Activated naive CD4-positive, alpha-beta T cell (primary cell): ENCODE results near the gene ATP6V1F.

Source experiments
- DNase-seq, 4 experiments: peaks; one replicate each; lab custom pipeline; 2025; lab: John Stamatoyannopoulos, UW

Gene ATP6V1F

GRCh38 chr7:128862571-128863432 lies at the start of gene ATP6V1F:
TSS of gene ATP6V1F (plus strand) at chr7:128862856. CDS start at chr7:128862905, 49 bp downstream.
- DNase-seq: peak; percentile 98 to 99 (median 98)

DNA sequence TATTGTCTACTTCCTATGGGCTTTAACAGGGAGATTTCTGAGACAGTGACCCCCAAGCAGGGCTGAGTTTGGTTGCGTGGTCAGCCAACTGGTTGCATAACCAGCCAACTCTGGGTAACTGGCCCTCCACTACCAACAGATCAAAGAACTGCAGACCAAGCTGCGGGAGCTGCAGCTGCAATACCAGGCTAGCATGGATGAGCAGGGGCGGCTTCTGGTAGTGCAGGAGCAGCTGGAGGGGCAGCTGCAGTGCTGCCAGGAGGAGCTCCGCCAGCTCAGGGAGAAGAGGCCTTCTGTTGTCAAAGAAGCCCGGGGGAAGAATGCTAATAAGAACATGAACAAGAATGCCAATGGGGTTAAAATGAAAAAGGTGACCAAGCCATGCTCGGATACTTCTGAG lies 48.2 kb upstream of the ATP6V1F start:
- DNase-seq: no peak

- no peak for DNase-seq
Measured at GRCh38 chr7:128815289-128815942, 47.2 kb upstream of the ATP6V1F start.

GRCh38 chr7:128818694-128819093 lies 44.0 kb upstream of the ATP6V1F start:
- DNase-seq: no peak

- no peak for DNase-seq
Measured at GRCh38 chr7:128821724-128822123, 40.9 kb upstream of the ATP6V1F start.

DNA sequence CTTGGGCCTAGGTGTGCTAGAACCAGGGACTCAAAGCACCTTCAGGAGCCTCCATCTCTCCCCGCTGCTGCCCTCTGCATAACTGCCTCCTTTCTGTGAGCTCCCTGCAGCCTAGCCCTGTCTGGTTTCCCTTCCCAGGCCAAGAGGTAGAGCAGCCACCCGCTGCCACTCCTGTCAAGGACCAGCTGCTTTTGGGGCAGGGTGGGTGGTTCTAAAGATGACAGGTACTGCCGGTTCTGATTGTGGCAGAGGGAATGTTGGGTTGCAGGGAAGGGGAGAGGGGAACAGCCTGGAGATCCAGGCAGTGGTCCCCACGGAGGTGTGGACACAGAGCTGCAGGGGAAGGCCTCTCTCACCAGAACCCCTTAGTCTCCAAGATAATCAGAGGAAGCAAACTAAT lies 36.1 kb upstream of the ATP6V1F start:
- DNase-seq: no peak

DNA sequence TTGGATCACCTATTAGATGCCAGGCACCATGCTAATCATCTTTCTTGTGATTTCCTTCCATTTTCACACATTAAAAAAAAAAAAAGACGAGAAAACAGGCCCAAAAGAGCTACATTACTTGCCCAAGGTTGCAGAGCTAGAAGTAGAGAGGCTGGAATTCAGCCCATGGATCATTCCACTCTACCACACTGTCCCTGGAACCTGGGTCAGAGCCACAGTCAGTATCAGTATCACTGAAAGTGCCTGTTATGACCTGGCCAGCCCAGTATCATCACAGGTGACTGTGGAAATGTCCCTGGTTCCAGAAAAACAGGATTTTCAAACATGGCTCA lies 35.8 kb upstream of the ATP6V1F start:
- DNase-seq: no peak

GRCh38 chr7:128827248-128827958 lies 35.3 kb upstream of the ATP6V1F start:
- DNase-seq: no peak

DNA sequence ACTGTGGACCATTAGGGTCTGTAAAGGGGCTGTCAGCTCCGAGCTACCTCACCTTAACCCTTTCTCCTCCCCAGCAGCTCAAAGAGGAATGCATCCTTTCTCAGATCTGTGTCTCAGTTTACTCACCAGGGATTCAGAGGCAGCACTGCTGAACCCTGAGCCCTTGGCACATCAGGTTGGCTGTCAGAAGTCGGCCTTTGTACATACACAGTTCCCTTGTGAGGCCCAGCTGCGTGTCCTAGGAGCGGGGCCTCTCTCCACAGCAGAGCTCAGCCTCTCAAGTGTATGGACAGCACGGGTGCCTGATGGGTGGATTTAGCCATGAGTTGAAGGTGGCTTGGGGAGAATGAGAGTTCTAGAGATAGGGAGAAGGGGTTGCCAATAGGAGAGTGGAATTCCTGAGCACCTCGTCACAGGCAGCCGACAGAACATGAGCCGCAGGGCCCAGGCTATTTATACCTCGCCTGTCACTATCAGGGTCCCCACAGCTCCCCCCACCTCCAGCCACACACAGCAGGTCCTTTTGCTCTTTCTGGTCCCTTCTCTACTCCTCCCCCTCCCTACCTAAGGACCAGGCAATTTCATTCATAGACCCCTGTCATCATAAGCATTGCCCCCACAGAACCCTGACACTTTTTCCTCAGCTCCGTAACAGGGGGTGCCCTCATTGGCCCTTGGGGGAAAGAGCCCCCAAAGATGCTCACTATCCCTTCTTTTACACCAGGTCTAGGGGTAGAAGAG lies 34.5 kb upstream of the ATP6V1F start:
- DNase-seq: no peak

DNA sequence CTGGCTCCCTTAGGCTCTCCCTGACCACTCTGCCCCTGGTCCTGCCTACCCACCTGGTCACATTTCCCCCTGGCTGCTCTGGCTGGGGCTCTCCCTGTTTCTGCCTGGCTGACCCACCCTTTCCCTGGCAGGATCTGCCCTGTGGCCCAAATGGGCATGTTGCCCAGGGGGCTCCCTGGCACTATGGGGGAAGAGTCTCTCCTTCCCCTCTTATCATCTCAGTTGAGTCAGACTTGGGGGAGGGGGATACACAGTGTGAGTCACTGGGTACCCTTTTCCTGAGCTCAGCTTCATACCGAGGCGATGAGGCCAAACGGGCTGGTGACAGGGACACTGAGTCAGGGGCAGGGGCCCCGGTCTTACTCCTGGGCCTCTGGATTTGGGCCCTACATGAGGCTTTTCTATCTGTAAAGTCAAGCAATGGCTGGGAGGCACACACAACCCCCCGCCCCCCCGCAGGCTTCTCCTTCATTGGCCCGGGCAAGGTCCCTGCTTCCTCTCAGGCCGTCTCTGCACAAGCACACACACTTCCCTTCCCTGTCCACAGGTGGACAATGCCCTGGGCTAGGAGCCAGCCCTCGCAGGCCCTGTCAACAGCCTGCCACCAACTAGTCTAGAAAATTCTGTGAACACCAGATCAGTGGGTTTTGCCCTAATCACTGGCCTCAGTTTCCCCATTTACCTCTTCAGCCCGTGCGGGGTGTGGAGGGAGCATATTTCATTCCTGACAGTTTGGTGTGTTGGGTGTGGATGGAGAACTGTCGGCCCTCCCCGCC lies 33.1 kb upstream of the ATP6V1F start:
- no peak for DNase-seq

DNA sequence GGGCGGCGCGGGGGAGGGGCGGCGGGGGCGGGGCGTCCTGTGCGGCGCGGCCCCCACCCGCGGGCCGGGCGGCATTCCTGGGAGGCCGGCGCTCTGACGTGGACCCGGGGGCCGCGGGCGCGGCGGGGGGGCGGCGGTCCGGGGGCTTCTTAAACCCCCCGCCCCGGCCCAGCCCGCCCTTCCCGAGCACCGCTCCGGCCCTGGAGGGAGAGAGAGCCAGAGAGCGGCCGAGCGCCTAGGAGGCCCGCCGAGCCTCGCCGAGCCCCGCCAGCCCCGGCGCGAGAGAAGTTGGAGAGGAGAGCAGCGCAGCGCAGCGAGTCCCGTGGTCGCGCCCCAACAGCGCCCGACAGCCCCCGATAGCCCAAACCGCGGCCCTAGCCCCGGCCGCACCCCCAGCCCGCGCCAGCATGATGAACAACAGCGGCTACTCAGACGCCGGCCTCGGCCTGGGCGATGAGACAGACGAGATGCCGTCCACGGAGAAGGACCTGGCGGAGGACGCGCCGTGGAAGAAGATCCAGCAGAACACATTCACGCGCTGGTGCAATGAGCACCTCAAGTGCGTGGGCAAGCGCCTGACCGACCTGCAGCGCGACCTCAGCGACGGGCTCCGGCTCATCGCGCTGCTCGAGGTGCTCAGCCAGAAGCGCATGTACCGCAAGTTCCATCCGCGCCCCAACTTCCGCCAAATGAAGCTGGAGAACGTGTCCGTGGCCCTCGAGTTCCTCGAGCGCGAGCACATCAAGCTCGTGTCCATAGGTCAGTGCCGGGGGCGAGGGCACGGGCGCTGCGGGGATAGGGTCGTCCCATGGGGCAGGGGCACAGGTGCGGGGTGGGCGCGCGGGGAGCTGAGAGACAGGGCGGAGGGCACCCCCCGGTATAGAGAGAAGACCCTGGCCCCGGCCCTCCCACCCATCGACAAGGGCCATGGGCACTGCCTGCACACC lies 32.2 kb upstream of the ATP6V1F start, which contains the start of gene FLNC:
Gene FLNC (plus strand): TSS at position 176 of the 947 bp plus-strand sequence. CDS start 232 bp downstream, at position 408.
- peak in 1 of 4 experiments; percentile 10 for DNase-seq

DNA sequence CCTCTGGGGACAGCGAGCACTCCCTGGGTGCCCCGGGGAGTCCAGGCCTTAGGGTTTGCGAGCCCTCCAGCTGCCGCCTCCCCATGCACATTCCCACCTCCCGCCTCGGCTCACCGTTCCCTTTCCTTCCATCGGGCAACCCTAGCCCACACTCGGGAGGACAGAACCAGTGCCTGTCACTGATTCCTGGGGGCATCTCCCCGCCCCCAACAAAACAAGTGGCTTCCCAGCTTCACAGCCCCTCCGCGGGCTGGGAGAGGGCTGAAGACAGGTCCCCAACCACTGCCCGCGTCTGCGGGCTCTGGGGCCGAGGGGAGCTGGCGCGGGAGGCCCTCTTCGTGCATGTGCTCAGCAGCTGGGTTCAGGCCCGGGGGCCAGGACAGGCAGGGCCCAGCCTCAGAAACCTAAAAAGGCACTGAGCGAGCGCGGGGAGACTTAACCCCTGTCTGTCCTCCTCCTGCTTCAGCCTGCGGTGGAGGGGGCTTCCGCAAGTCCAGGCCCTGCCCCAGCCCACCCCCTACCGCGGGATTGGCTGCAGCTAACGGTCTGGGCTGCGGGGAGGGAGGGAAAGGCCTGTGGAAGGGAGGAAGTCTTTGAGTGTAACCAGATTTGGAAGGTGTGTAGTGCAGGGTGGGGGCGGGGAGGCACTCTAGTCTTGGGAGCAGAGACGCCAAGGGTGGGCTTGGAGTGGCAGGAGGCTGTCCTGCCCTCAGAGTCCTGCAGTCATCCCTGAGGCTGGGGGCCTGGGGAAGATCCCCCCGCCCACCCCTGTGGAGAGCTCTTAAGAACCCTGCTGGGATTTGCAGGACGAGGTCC lies 31.3 kb upstream of the ATP6V1F start:
- no peak for DNase-seq

- no peak for DNase-seq
Measured at GRCh38 chr7:128831994-128832879, 30.4 kb upstream of the ATP6V1F start.

DNA sequence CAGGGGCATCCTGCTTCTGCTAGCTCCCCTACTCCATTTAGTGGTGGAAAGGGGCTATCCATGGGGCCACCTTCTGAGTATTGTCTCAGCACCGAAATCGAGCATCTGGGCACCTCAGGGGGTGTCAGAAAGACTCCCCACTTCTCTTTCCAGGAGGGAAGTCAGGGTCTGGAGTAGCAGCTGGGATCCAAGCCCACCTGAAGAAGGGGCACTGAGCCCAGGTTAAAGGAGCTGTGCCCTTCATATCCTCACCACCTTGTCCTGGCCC lies 29.8 kb upstream of the ATP6V1F start:
- no peak for DNase-seq

- no peak for DNase-seq
Measured at GRCh38 chr7:128833148-128833945, 29.3 kb upstream of the ATP6V1F start.

DNA sequence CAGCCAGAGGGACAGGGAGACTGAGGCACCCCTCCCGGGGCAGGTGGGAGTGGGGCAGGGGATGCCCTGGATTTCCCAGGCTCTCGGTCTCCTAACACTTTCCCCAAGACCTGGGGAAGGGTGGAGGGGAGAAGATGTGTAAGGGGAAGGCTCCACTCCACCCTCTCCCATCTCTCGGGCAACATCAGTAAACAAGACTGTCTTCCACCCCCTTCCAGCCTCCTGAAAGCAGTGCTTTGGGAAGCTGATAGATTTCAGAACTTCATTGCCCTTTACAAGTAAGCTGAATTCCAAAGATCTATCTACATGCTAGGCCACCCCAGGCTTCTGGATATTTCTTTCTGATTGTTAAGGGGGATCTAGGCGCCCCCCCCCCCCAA lies 28.7 kb upstream of the ATP6V1F start:
- no peak for DNase-seq

DNA sequence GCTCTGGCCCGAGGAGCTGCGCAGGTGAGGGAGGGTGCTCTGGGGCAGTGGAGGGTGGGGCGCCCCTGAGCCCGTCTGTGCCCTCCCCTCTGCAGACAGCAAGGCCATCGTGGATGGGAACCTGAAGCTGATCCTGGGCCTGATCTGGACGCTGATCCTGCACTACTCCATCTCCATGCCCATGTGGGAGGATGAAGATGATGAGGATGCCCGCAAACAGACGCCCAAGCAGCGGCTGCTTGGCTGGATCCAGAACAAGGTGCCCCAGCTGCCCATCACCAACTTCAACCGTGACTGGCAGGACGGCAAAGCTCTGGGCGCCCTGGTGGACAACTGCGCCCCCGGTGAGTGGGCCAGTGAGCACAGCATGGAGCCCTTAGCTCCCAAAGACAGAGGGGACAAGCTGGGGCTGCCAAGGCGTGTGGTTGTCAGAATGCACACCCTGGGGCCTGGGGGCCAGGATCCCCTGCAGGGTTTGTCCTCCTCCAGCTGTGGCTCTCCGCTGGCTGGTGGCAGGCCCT lies 27.4 kb upstream of the ATP6V1F start:
- no peak for DNase-seq
